HepG2 (cell line): Measurements from ENCODE around the gene OVCA2. TPM values are rescaled to one million over a fixed set of nuclear protein-coding genes. Genes with fewer than 3 reads are reported as not detected.

Source experiments
- ATAC-seq: fragments of 200-7000 bp; cut with Tn5 transposase; 3 replicates; pipeline ENCODE4 v1.9.1; 2020; ENCODE audit warnings: mild to moderate bottlenecking, moderate library complexity
- BruUV-seq: library from RNA; stranded (reverse); fragments of 400-500 nt; replicated peaks from 2 replicates; lab custom pipeline; 2021; lab: Mats Ljungman, UMichigan
- CTCF ChIA-PET: fragments of 300-600 bp; formaldehyde crosslinking; extraction: SDS; loops from one replicate; lab custom pipeline; 2021; ENCODE audit warnings: low total read pairs, inconsistent platforms, low intra/inter-chr PET ratio; lab: Yijun Ruan, JAX
- POLR2A ChIA-PET: fragments of 350-600 bp; sonication (Branson Sonifier 250); formaldehyde crosslinking; loops from one replicate; lab custom pipeline; 2020; ENCODE audit warnings: antibody characterized with exemption, inconsistent platforms; lab: Yijun Ruan, JAX
- DNase-seq: peaks from one replicate; pipeline ENCODE4 v3.0.0-alpha.2; 2015; ENCODE audit warnings: low spot score
- FAIRE-seq: peaks from 3 replicates; lab custom pipeline; 2011; peaks lifted over from hg19 to GRCh38; lab: Jason Lieb, UNC
- H2AFZ ChIP-seq: one replicate; pipeline ENCODE4 v1.6.1; 2011; ENCODE audit warnings: low read length, inconsistent platforms
- H3K27ac ChIP-seq: fragments of 300-600 bp; 3 replicates; pipeline ENCODE4 v1.8.0; 2011; ENCODE audit warnings: mixed run types, mild to moderate bottlenecking, mixed read lengths, low read length, inconsistent platforms; ENCODE audit not compliant: insufficient read depth; ENCODE audit errors: extremely low read length
- H3K27me3 ChIP-seq, 2 experiments: fragments of 200-600 bp in 1 of 2; 2 replicates in 1 of 2; 3 replicates in 1 of 2; pipeline versions ENCODE4 v1.6.0 to v1.8.0; 2011; ENCODE audit warnings: low read length in 2 of 2, mild to moderate bottlenecking in 2 of 2, moderate library complexity in 2 of 2, inconsistent platforms in 1 of 2; ENCODE audit not compliant: insufficient read depth in 2 of 2, control insufficient read depth in 1 of 2
- H3K36me3 ChIP-seq, 2 experiments: fragments of 200-600 bp in 1 of 2; replicated peaks in 1 of 2; 2 replicates in 1 of 2; 3 replicates in 1 of 2; pipeline versions ENCODE4 v1.5.1 to v1.8.0; 2011; ENCODE audit warnings: low read length in 2 of 2, inconsistent platforms in 1 of 2; ENCODE audit not compliant: insufficient read depth in 2 of 2, control insufficient read depth in 1 of 2
- H3K4me1 ChIP-seq: 2 replicates; pipeline ENCODE4 v1.5.1; 2012; ENCODE audit warnings: low read length, inconsistent platforms; ENCODE audit not compliant: insufficient read depth
- H3K4me2 ChIP-seq: 2 replicates; pipeline ENCODE4 v1.6.0; 2011; ENCODE audit warnings: low read depth, low read length, inconsistent platforms
- H3K4me3 ChIP-seq, 3 experiments: fragments of 200-600 bp in 1 of 3; sonication (generic), shearing (Covaris generic) in 1 of 3; replicated peaks in 1 of 3; 2 replicates each; pipeline ENCODE4 v1.5.1; 2011 to 2016; ENCODE audit warnings: low read length in 3 of 3, inconsistent platforms in 2 of 3, low read depth in 2 of 3, mild to moderate bottlenecking in 2 of 3, control low read depth in 1 of 3, mixed read lengths in 1 of 3; ENCODE audit not compliant: insufficient read depth in 1 of 3
- H3K79me2 ChIP-seq: one replicate; pipeline ENCODE4 v1.6.1; 2011; ENCODE audit warnings: low read length, inconsistent platforms; ENCODE audit not compliant: insufficient read depth
- H3K9ac ChIP-seq: 2 replicates; pipeline ENCODE4 v1.6.0; 2011; ENCODE audit warnings: mild to moderate bottlenecking, low read depth, low read length, inconsistent platforms; ENCODE audit not compliant: insufficient read depth
- H3K9me3 ChIP-seq: 2 replicates; pipeline ENCODE4 v1.5.1; 2012; ENCODE audit warnings: mild to moderate bottlenecking, low read length
- H4K20me1 ChIP-seq: 2 replicates; pipeline ENCODE4 v1.6.0; 2011; ENCODE audit warnings: inconsistent platforms, mild to moderate bottlenecking, low read length, moderate library complexity; ENCODE audit not compliant: insufficient read depth
- FOSL2 ChIP-seq: sonication (generic); formaldehyde crosslinking; IDR thresholded peaks from 2 replicates; pipeline ENCODE4 v1.4.0; 2020; ENCODE audit warnings: missing genetic modification reagents
- GABPB1 ChIP-seq: IDR thresholded peaks from 2 replicates; pipeline ENCODE4 v1.6.1; 2016; ENCODE audit warnings: mild to moderate bottlenecking, missing genetic modification reagents, moderate library complexity, missing compliant biosample characterization
- MYC ChIP-seq: sonication (generic); formaldehyde crosslinking; IDR thresholded peaks from 2 replicates; pipeline ENCODE4 v1.9.0; 2021; ENCODE audit warnings: missing genetic modification reagents, borderline replicate concordance
- SAFB2 ChIP-seq: sonication (generic); formaldehyde crosslinking; IDR thresholded peaks from 2 replicates; pipeline ENCODE4 v1.5.1; 2020; ENCODE audit warnings: missing genetic modification reagents, low read depth, mild to moderate bottlenecking, borderline replicate concordance
- YEATS4 ChIP-seq: sonication (generic); formaldehyde crosslinking; IDR thresholded peaks from 2 replicates; pipeline ENCODE4 v1.4.0; 2020; ENCODE audit warnings: missing genetic modification reagents, borderline replicate concordance
- ZBTB21 ChIP-seq: sonication (generic); formaldehyde crosslinking; IDR thresholded peaks from 2 replicates; pipeline ENCODE4 v1.4.0; 2020; ENCODE audit warnings: missing genetic modification reagents
- ZMYM2 ChIP-seq: sonication (generic); formaldehyde crosslinking; IDR thresholded peaks from 2 replicates; pipeline ENCODE4 v1.8.0; 2022; ENCODE audit warnings: mild to moderate bottlenecking, missing genetic modification reagents
- WGBS: methylation state at CpG from one replicate; pipeline ENCODE4 v1.1.6; 2017; ENCODE audit warnings: low lambda C conversion rate; 5-methylcytosine and 5-hydroxymethylcytosine counted together
- in situ Hi-C: cut with HindIII; loops from 2 replicates; pipeline ENCODE4 v1.10.0; 2017; ENCODE audit warnings: low pct_unique_long_range_greater_than_20kb; ENCODE audit not compliant: extremely low pct_ligation_motif_present
- intact Hi-C: fragments of 100-400 bp; cut with micrococcal nuclease; formaldehyde crosslinking; loops from one replicate; pipeline ENCODE4 v1.10.0; 2022; ENCODE audit not compliant: unreplicated experiment
- polyA plus RNA-seq, 8 experiments: library from polyadenylated mRNA; depleted of rRNA in 3 of 8; stranded (reverse) in 7 of 8; unstranded in 1 of 8; fragments of >200 nt; fragmentation: Illumina TruSeq in 4 of 8; extraction: Trizol in 4 of 8; gene quantifications; 2 replicates each; pipeline versions ENCODE4 v1.2.1 to v1.2.3, GENCODE V29; 2011 to 2016; ENCODE audit warnings: low read depth in 4 of 8, missing spikeins in 1 of 8, mixed read lengths in 1 of 8; ENCODE audit not compliant: insufficient read depth in 1 of 8
- total RNA-seq, 5 experiments: library from RNA; depleted of rRNA; stranded (reverse); fragments of >200 nt; fragmentation: Illumina TruSeq; extraction: Trizol; gene quantifications; 2 replicates each; pipeline ENCODE4 v1.2.3, GENCODE V29; 2016; ENCODE audit warnings: low read depth in 1 of 5
- TF ChIP-seq, protein P1 (sequence below): sonication (generic); formaldehyde crosslinking; IDR thresholded peaks from 2 replicates; pipeline ENCODE4 v1.5.1; 2020; ENCODE audit warnings: mild to moderate bottlenecking, missing genetic modification reagents, moderate library complexity
- TF ChIP-seq, protein P2 (sequence below): sonication (generic); formaldehyde crosslinking; IDR thresholded peaks from 2 replicates; pipeline ENCODE4 v1.8.1; 2022; ENCODE audit warnings: low read depth, mild to moderate bottlenecking, missing genetic modification reagents
- TF ChIP-seq, protein P3 (sequence below): sonication (generic); formaldehyde crosslinking; IDR thresholded peaks from 2 replicates; pipeline ENCODE4 v1.4.0; 2020; ENCODE audit warnings: missing genetic modification reagents, borderline replicate concordance

OVCA2 gene
- total and polyA plus RNA-seq, 2 of the 13 experiments (the other 11 are each of a cell fraction or from before 2014, with no cell fraction given), result 23.7 to 28.2 TPM

DNA sequence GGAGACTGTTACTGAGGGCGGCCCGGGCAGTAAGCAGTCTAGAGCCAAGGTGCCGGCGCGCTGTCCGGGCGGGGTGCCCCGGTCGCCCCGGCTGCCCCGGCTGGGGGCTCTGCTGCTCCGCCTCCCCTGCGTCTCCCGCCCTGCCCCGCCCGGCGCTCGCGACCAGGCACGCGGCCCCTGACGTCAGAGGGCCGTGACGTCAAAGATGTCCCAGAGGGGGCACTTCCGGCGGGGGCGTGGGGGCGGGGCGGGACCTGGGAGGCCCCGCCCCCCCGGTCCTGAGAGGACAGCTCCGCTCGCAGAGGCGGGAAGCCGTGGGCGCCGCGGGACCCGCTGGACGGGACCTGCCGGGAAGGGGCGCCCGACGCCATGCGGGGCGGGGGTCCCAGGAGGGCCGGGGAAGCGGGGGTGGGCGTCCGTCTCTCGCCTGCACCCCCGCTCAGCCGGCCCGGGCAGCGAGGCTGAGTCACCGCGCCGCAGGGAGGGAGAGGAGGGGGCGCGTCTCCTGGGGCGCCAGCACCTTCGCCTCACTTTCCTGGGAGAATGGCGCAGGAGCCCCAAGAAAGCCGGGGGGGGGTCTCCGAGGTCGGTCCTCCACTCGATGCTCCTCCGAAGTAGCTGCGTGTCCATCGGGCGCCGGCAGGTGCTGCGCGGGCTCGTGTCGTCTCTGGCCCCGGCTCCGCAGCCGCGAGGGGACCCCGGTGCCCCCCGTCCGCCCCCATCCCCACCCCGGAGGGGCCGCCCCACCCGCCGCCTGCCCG, 8.7 kb downstream of the OVCA2 start:
- in situ Hi-C loops (no loop called here), intact Hi-C loops (no loop called here)
- FAIRE-seq, result no peak
- no peaks in the 10 kb centered on the region for H3K36me3 ChIP-seq
- ChIA-PET CTCF (no interaction called here), POLR2A (no interaction called here)
- peaks cover 4 to 28% of the 10 kb centered on the region in 2 experiments; a peak in 4 of 5 replicates for H3K27me3 ChIP-seq
- peaks cover 37% of the 10 kb centered on the region for H3K4me1 ChIP-seq
- peak overlapping the region; percentile 47 to 82 (median 49); a peak in 5 of 6 replicates for H3K4me3 ChIP-seq
- H4K20me1 ChIP-seq, result peaks cover 18% of the 10 kb centered on the region; the same call in 1 of the 2 replicates
- H3K9ac ChIP-seq, result no peak overlapping the region
- DNase-seq, result no peak
- no peak for ATAC-seq
- H3K4me2 ChIP-seq, result peak overlapping the region; percentile 67
- no peaks in the 10 kb centered on the region for H3K9me3 ChIP-seq
- H3K79me2 ChIP-seq, result no peaks in the 10 kb centered on the region
- no TSS peak for BruUV-seq
- H3K27ac ChIP-seq, result no peak overlapping the region
- 0% methylated on average over 6 of the region's 88 CpGs for WGBS
- H2AFZ ChIP-seq, result no peak overlapping the region
- peak; percentile 8; the same call in 1 of the 2 replicates for TF ChIP-seq FOSL2
- TF ChIP-seq, protein P1, sequence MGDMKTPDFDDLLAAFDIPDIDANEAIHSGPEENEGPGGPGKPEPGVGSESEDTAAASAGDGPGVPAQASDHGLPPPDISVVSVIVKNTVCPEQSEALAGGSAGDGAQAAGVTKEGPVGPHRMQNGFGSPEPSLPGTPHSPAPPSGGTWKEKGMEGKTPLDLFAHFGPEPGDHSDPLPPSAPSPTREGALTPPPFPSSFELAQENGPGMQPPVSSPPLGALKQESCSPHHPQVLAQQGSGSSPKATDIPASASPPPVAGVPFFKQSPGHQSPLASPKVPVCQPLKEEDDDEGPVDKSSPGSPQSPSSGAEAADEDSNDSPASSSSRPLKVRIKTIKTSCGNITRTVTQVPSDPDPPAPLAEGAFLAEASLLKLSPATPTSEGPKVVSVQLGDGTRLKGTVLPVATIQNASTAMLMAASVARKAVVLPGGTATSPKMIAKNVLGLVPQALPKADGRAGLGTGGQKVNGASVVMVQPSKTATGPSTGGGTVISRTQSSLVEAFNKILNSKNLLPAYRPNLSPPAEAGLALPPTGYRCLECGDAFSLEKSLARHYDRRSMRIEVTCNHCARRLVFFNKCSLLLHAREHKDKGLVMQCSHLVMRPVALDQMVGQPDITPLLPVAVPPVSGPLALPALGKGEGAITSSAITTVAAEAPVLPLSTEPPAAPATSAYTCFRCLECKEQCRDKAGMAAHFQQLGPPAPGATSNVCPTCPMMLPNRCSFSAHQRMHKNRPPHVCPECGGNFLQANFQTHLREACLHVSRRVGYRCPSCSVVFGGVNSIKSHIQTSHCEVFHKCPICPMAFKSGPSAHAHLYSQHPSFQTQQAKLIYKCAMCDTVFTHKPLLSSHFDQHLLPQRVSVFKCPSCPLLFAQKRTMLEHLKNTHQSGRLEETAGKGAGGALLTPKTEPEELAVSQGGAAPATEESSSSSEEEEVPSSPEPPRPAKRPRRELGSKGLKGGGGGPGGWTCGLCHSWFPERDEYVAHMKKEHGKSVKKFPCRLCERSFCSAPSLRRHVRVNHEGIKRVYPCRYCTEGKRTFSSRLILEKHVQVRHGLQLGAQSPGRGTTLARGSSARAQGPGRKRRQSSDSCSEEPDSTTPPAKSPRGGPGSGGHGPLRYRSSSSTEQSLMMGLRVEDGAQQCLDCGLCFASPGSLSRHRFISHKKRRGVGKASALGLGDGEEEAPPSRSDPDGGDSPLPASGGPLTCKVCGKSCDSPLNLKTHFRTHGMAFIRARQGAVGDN (CRISPR knock-in tag), result peak; percentile 6
- TF ChIP-seq MYC (CRISPR knock-in tag), result peak; percentile 47; the same call in 1 of the 2 replicates
- TF ChIP-seq, protein P2, sequence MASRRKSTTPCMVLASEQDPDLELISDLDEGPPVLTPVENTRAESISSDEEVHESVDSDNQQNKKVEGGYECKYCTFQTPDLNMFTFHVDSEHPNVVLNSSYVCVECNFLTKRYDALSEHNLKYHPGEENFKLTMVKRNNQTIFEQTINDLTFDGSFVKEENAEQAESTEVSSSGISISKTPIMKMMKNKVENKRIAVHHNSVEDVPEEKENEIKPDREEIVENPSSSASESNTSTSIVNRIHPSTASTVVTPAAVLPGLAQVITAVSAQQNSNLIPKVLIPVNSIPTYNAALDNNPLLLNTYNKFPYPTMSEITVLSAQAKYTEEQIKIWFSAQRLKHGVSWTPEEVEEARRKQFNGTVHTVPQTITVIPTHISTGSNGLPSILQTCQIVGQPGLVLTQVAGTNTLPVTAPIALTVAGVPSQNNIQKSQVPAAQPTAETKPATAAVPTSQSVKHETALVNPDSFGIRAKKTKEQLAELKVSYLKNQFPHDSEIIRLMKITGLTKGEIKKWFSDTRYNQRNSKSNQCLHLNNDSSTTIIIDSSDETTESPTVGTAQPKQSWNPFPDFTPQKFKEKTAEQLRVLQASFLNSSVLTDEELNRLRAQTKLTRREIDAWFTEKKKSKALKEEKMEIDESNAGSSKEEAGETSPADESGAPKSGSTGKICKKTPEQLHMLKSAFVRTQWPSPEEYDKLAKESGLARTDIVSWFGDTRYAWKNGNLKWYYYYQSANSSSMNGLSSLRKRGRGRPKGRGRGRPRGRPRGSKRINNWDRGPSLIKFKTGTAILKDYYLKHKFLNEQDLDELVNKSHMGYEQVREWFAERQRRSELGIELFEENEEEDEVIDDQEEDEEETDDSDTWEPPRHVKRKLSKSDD (CRISPR knock-in tag), result peak; percentile 79; the same call in 1 of the 2 replicates
- peak; percentile 45 for TF ChIP-seq YEATS4 (CRISPR knock-in tag)
- no peak for TF ChIP-seq ZMYM2 (CRISPR knock-in tag)
- peak; percentile 89 for TF ChIP-seq GABPB1 (CRISPR knock-in tag)
- TF ChIP-seq, protein P3, sequence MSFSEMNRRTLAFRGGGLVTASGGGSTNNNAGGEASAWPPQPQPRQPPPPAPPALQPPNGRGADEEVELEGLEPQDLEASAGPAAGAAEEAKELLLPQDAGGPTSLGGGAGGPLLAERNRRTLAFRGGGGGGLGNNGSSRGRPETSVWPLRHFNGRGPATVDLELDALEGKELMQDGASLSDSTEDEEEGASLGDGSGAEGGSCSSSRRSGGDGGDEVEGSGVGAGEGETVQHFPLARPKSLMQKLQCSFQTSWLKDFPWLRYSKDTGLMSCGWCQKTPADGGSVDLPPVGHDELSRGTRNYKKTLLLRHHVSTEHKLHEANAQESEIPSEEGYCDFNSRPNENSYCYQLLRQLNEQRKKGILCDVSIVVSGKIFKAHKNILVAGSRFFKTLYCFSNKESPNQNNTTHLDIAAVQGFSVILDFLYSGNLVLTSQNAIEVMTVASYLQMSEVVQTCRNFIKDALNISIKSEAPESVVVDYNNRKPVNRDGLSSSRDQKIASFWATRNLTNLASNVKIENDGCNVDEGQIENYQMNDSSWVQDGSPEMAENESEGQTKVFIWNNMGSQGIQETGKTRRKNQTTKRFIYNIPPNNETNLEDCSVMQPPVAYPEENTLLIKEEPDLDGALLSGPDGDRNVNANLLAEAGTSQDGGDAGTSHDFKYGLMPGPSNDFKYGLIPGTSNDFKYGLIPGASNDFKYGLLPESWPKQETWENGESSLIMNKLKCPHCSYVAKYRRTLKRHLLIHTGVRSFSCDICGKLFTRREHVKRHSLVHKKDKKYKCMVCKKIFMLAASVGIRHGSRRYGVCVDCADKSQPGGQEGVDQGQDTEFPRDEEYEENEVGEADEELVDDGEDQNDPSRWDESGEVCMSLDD (CRISPR knock-in tag), result no peak; the same call in 1 of the 2 replicates
- peak; percentile 96 for TF ChIP-seq ZBTB21
- 0 out of 2 replicates have a peak, but pooled peaks have one; percentile 9 for TF ChIP-seq SAFB2 (CRISPR knock-in tag)
